Thyroid gland (tissue), 4 donors: Measurements from ENCODE around the gene TRIM68.

Experiments used
- CTCF ChIP-seq, 6 experiments: fragments of 200-600 bp in 3 of 6; fragments of 450-650 bp in 3 of 6; sonication (generic) in 3 of 6; IDR thresholded peaks; one replicate each; pipeline ENCODE4 v1.5.1; 2016 to 2019; ENCODE audit warnings: antibody characterized with exemption in 6 of 6, mild to moderate bottlenecking in 2 of 6, inconsistent platforms in 1 of 6, moderate library complexity in 1 of 6
- POLR2A ChIP-seq, 2 donors: fragments of 450-650 bp; IDR thresholded peaks; one replicate each; pipeline ENCODE4 v1.6.1; 2017; ENCODE audit warnings: antibody characterized with exemption in 2 of 2, mild to moderate bottlenecking in 2 of 2, moderate library complexity in 1 of 2

- TF ChIP-seq POLR2A (IDR thresholded peaks at IDR 0.05) (no peak), CTCF (IDR thresholded peaks at IDR 0.05) (no peak)
Measured at GRCh38 chr11:4580124-4580523, 27.9 kb downstream of the TRIM68 start.
